HUDEP-2 (cell line): ENCODE measurements around the gene NLRC5.
"Not testable (repeated sequence)": the region's sequence is repeated elsewhere in the genome, so short reads cannot be mapped to it uniquely, and the experiment has no call there.

ENCODE experiments used
- DNase-seq, 76 experiments: peaks; one replicate each; lab custom pipeline; 2025; ENCODE audit not compliant: unreplicated experiment in 76 of 76; lab: John Stamatoyannopoulos, UW

The NLRC5 gene

DNA sequence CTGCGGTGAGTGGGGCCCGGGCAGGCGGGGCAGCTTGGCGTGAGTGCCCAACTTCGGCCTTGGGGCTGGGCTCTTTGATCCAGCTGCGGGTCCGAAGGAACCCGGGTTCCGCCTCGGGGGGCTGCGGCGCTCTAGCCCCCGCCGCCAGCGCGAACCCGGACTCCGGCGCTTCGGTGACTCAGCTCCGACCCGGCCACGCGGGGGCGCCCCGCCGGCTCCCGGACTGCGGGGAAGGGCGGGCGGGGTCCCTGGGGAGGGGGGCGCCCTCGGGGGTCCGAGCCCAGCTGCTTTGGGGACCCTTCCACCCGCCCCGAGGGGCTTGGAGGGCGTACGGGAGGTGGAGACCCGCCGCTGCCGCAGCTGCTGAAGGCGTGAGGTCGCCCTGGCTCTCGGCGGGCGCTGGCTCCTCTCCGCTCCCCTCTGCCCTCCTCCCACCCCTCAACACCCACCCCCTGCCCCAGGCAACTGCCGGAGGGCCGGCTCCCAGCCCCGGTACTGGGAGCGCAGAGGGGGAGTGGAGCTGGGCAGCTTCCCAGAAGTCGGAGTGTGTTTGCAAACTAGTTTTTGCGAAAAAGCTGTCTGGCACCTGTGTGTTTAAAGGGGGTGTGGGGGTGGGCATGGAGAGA lies 103.5 kb downstream of the NLRC5 start:
- DNase-seq = peak in 1 of 76 experiments; percentile 2

- no peak for DNase-seq
These were observed 104.6 kb downstream of the NLRC5 start for GRCh38 chr16:57093666-57094564.

DNA sequence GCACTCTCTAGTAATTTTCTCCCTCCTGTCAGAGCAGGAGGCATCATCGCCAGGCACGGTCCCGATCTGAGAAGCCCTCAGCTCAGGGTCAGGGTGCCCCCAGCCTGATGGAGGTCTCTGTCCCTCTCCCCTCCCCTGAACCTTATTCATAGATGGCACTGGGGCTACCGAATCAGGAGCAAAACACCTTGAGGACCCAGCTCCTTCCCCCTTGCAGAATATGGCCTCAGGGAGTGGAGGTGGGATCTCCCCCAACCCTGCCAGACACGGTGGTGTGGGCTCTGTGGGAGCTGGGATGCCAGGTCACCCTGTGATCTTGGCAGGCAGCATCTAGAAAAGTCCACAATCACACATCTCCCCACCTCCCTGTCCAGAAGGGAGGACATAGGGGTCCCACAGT lies 105.6 kb downstream of the NLRC5 start:
- no peak for DNase-seq

GRCh38 chr16:57096192-57096591 lies 106.8 kb downstream of the NLRC5 start:
- no peak for DNase-seq

DNA sequence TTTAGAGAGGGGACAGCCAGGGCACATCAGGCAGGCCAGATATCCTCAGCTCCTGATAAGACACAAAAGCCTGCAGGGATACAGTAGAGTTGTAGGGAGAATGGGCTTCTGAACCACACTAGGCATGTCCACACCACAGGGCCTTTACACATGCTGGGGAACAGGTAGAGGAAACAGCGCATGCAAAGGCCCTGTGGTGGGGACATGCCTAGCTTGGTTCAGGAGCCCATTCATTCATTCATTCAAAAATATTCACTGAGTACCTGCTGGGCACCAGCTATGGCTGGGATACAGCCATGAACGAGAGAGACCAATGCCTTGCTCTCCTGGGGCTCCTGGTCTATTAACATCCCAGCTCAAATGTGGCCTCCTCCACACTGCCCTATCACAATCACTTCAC lies 107.4 kb downstream of the NLRC5 start:
- no peak for DNase-seq

DNA sequence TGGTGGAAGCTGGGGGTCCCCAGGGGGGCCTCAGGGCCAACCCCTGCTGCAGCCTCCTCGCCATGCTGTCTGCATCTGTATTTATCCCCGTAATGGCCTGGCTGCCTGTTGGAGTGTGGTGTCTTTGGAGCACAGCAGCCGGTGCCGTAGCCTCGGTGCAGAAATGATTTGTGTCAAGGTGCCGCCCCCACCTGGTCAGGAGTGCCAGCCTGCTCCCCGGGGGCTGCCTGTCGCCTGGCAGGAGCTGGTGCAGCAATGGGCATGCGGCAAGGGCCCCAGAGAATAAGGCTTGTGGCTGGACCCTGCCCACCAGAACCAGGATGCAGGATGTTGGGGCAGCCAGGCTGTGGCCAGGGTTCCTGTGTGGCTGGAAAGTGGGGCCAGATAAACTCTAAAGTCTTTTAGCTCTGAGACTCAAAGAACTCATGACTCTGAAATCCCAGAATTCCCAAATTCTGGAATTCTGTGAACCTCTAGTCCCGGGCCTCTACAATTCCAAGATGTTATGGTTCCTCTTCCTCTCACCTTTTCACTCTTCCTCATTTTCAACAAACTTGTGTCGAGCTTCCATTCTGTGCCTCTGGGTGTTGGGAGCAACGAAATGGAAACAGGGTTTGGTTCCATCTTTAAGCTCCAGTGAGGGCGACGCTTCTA lies 109.0 kb downstream of the NLRC5 start:
- no peak for DNase-seq

DNA sequence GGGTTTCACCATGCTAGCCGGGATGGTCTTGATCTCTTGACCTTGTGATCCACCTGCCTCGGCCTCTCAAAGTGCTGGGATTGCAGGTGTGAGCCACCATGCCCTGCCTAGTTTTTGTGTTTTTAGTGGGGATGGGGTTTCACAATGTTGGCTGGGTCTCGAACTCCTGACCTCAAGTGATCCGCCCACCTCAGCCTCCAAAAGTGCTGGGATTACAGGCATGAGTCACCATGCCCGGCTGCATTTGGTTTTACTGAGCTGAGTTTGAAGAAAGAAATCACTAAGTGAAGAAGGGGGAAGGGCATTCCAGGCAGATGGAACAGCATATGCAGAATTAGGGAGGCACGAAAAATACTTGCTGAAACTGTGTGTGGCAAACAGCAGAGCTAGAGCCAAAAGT lies 110.6 kb downstream of the NLRC5 start:
- not testable (repeated sequence) for DNase-seq

DNA sequence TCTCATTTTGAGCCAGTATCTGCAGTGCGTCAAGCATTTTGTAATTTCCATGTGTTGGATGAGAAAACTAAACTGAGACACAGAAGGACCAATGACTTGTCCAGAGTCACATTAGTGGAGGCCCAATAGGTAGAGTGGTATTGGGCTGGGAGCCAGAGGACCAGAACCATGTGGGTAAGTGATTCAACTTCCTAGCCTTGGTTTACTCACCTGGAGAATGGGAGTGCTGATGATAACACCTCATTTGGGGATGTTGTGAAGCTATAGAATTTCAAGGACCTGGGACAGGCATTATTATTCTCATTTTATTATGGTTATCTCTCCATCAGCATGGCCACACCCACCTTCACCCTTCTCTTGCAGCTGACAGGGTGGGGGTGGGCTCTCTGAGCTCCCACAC lies 111.1 kb downstream of the NLRC5 start:
- DNase-seq = no peak

- DNase-seq = no peak
These were observed 113.8 kb downstream of the NLRC5 start for GRCh38 chr16:57102888-57103851.

- no peak for DNase-seq
These were observed 115.3 kb downstream of the NLRC5 start for GRCh38 chr16:57104706-57105105.

DNA sequence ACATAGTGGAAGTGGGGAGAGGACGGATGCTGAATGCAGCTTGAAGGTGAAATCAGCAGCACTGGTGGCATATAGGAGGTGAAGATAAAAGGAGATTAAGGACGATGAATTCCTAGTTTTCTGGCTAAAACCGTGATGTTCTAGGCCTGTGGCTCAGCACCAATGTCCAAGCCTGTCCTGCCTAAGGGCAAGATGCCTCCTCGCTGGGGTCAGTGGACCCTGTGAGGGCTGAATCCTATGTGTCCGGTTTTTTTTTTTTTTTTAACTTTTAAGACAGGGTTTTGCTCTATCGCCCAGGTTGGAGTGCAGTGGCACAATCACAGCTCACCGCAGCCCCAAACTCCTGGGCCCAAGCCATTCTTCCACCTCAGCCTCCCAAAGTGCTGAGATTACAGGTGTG lies 115.8 kb downstream of the NLRC5 start:
- no peak for DNase-seq

- DNase-seq = no peak
These were observed 117.4 kb downstream of the NLRC5 start for GRCh38 chr16:57106767-57107166.

- no peak for DNase-seq
These were observed 118.1 kb downstream of the NLRC5 start for GRCh38 chr16:57107321-57107922.

DNA sequence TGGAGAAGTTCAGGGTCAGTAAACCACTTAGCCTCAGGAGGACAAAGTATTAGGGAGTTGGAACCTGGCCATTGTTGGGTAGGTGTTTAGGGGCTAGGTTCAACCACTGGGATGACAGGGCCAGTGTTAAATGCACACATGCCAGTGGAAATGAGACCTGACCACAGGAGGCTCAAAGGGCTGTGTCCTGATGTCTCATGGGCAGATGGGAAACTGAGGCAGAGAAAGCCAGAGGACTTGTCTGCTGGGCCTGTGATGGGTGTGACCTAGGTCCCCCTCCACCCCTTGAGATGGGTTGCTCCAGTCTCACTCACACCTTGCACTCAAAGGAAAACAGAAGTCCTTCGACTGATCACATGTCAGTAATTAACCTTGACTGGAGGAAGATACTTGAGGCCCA lies 119.1 kb downstream of the NLRC5 start:
- DNase-seq = no peak

GRCh38 chr16:57109259-57110105 lies 120.1 kb downstream of the NLRC5 start:
- not testable (repeated sequence) for DNase-seq

DNA sequence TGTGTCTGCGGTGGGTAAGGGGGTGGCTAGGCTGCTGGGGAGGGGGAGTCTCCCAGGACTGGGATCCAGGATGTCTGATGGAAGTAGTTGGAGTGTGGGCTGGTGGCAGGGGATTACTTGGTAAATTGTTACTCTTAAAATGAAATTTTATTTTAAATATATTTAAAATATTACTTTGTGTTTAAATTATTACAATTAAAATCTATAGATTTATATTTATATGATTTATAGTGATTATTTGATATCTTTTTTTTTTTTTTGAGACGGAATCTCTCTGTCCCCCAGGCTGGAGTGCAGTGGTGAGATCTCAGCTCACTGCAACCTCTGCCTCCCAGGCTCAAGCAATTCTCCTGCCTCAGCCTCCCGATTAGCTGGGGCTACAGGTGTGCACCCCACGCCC lies 121.6 kb downstream of the NLRC5 start:
- DNase-seq = no peak

DNA sequence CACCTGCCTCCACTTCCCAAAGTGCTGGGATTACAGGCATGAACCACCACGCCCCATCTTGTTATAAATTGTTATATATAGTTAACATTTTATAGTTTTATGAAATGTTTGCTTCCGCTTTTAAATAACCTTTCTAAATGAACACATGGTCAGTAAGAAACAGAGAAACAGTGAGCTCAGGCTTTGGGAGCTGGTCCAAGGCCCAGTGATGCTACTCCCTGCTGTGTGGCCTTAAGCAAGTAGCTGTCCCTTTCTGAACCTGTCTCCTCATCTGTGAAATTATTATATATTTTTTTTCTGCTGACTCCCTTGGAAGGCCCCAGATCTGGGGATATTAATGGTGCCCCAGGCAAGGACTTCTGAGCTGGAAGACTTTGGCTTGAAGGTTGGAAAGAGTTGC lies 122.1 kb downstream of the NLRC5 start:
- no peak for DNase-seq

DNA sequence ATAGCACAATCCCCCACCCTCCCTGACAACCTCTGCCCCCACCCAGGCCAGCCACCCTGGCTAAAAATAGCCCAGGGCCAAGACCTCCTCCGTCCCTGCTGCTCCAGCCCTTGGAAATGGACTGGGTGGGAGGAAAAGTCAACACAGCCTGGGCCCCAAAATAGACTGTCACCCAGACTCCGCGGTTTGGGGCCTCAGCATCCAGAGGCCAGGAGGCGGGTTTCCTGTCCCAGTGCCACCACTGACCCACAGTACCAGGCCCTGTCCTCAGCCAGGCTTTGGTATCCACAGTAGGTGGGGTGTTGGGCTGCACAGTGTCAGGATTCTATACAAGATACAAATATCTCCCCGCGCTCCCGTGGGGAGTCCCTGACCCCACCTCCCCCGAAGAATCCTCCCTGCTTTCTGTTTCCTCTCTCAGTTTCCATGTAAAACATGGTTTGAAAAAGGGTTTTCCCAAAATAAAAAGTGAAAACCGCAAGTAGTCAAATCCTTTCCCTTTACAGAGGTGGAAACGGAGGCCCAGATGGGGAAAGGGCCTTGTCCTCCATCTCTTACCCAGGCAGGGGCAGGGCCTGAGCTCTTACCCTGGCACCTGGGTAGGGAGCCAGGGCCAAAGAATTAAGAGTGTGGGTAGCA lies 123.2 kb downstream of the NLRC5 start:
- no peak for DNase-seq

- no peak for DNase-seq
These were observed 123.7 kb downstream of the NLRC5 start for GRCh38 chr16:57113042-57113453.
